Calu3 (cell line): ENCODE data around the gene PSME1. TPM values are rescaled to one million over a fixed set of nuclear protein-coding genes. Genes with fewer than 3 reads are reported as not detected.

Source experiments
- BruUV-seq: library from RNA; stranded (reverse); fragments of 400-500 nt; replicated peaks from 2 replicates; lab custom pipeline; 2021; lab: Mats Ljungman, UMichigan
- CTCF ChIA-PET: fragments of 300-600 bp; sonication (Branson Sonifier 250); formaldehyde crosslinking; loops from one replicate; lab custom pipeline; 2022; ENCODE audit warnings: antibody characterized with exemption; lab: Charles Lee
- DNase-seq: peaks from one replicate; pipeline ENCODE4 v3.0.0; 2022
- H3K27ac Mint-ChIP-seq: one replicate; pipeline ENCODE4 v1.8.0; 2022; ENCODE audit warnings: mixed read lengths; ENCODE audit not compliant: unreplicated experiment
- H3K27me3 Mint-ChIP-seq: one replicate; pipeline ENCODE4 v1.8.0; 2022; ENCODE audit warnings: mixed read lengths; ENCODE audit not compliant: unreplicated experiment
- H3K36me3 Mint-ChIP-seq: one replicate; pipeline ENCODE4 v1.8.0; 2022; ENCODE audit warnings: mild to moderate bottlenecking, moderate library complexity, mixed read lengths; ENCODE audit not compliant: insufficient read depth, unreplicated experiment
- H3K4me1 Mint-ChIP-seq: one replicate; pipeline ENCODE4 v1.8.0; 2022; ENCODE audit warnings: mild to moderate bottlenecking, low read depth, mixed read lengths; ENCODE audit not compliant: unreplicated experiment
- H3K4me3 Mint-ChIP-seq: one replicate; pipeline ENCODE4 v1.8.0; 2022; ENCODE audit warnings: mild to moderate bottlenecking, low read depth, moderate library complexity, mixed read lengths; ENCODE audit not compliant: unreplicated experiment
- H3K9me3 Mint-ChIP-seq: one replicate; pipeline ENCODE4 v1.8.0; 2022; ENCODE audit warnings: low read depth, mixed read lengths; ENCODE audit not compliant: unreplicated experiment
- CTCF ChIP-seq: fragments of 200-600 bp; IDR thresholded peaks from one replicate; pipeline ENCODE4 v1.8.0; 2022; ENCODE audit warnings: antibody characterized with exemption; ENCODE audit not compliant: unreplicated experiment
- intact Hi-C: fragments of 100-400 bp; cut with micrococcal nuclease; formaldehyde crosslinking; loops from one replicate; pipeline ENCODE4 v1.10.0; 2022; ENCODE audit not compliant: unreplicated experiment
- total RNA-seq: library from RNA; stranded (reverse); gene quantifications from 2 replicates; pipeline ENCODE4 v1.2.3, GENCODE V29; 2022

The PSME1 gene
- total RNA-seq, 1 experiment from 2014 or later, result 259 TPM

GRCh38 chr14:24126939-24127338 is 9.1 kb upstream of the PSME1 start:
- CTCF ChIA-PET, result interaction anchor here (0.6 to 0.7 kb wide), 2 partner anchors 82 to 115 kb away, joined by 4 to 6 read pairs; no protein-coding TSS in a partner anchor
- no peaks in the 10 kb centered on the region for H3K9me3 Mint-ChIP-seq
- TF ChIP-seq CTCF, result no peak
- no peaks in the 10 kb centered on the region for H3K4me1 Mint-ChIP-seq
- no peaks in the 10 kb centered on the region for H3K27me3 Mint-ChIP-seq
- H3K27ac Mint-ChIP-seq, result no peak overlapping the region
- DNase-seq, result no peak
- no peak overlapping the region for H3K4me3 Mint-ChIP-seq
- peaks cover 13% of the 10 kb centered on the region for H3K36me3 Mint-ChIP-seq
- intact Hi-C loops, result no loop called here
- BruUV-seq, result no TSS peak

DNA sequence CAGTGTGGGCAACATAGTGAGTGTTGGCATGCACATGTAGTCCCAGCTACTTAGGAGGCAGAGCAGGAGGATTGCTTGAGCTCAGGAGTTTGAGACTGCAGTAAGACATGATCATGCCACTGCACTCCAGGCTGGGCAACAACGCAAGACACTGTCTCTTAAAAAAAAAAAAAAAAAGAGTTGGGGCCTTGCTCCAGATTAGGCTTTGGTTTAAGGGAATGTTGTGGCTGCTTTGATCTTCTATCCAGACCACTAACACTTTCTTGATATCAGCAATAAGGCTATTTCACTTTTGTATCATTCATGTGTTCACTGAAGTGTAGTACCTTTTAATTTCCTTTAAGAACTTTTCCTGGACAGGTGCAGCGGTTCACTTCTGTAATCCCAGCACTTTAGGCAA is 8.3 kb upstream of the PSME1 start:
- Mint-ChIP-seq H3K27me3 (no peaks in the 10 kb centered on the region), H3K36me3 (peaks cover 13% of the 10 kb centered on the region), H3K4me1 (no peaks in the 10 kb centered on the region), H3K27ac (no peak overlapping the region), H3K9me3 (no peaks in the 10 kb centered on the region), H3K4me3 (no peak overlapping the region)
- BruUV-seq, result no TSS peak
- intact Hi-C loops, result no loop called here
- CTCF ChIA-PET, result no interaction called here
- TF ChIP-seq CTCF, result no peak
- no peak for DNase-seq

GRCh38 chr14:24129410-24129998 is 6.5 kb upstream of the PSME1 start:
- Mint-ChIP-seq H3K9me3 (no peaks in the 10 kb centered on the region), H3K4me1 (no peaks in the 10 kb centered on the region), H3K36me3 (peaks cover 4% of the 10 kb centered on the region), H3K27me3 (no peaks in the 10 kb centered on the region), H3K4me3 (no peak overlapping the region), H3K27ac (no peak overlapping the region)
- TF ChIP-seq CTCF, result no peak
- BruUV-seq, result no TSS peak
- no peak for DNase-seq
- CTCF ChIA-PET, result no interaction called here
- intact Hi-C loops, result no loop called here

DNA sequence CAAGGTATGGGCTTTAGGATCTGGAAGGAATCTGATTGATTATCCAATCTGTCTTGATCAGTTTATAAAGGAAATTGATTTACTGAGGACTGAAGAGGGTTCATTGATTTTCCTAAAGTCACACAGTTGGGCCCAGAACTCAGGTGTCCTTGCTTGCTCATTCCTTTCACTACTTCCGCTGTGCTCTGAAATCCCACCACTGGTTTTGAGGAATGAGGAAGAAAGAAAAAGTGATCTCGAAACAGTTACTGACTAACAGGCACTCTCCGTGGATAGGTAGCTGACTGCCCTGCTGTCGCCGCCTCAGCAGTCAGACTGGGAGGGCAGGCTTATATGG is 5.6 kb upstream of the PSME1 start, which contains the start of gene FITM1:
Gene FITM1, plus strand, starts transcription at position 280 of the 337 bp plus-strand sequence. CDS start 905 bp downstream, outside the sequence.
- intact Hi-C loops, result no loop called here
- no TSS peak for BruUV-seq
- Mint-ChIP-seq H3K4me3 (no peak within 1 kb of the TSS), H3K36me3 (peaks cover 5% of the 10 kb centered on the region), H3K27me3 (no peaks in the 10 kb centered on the region), H3K9me3 (no peaks in the 10 kb centered on the region), H3K27ac (no peak within 1 kb of the TSS), H3K4me1 (peaks cover 6% of the 10 kb centered on the region)
- CTCF ChIA-PET, result no interaction called here
- TF ChIP-seq CTCF, result no peak
- DNase-seq, result no peak
